PC-3 (cell line): ENCODE measurements around the gene FOXC2. TPM values are rescaled to one million over a fixed set of nuclear protein-coding genes. Genes with fewer than 3 reads are reported as not detected.
A peak's percentile ranks its signal among the peaks of the same experiment; 100 is the strongest.

ENCODE experiments used
- ATAC-seq: fragments of 200-7000 bp; cut with Tn5 transposase; 2 replicates; pipeline ENCODE4 v1.9.1; 2020; ENCODE audit warnings: mild to moderate bottlenecking, moderate library complexity
- BruUV-seq: library from RNA; stranded (reverse); fragments of 400-500 nt; replicated peaks from 2 replicates; lab custom pipeline; 2021; lab: Mats Ljungman, UMichigan
- CTCF ChIA-PET: fragments of 300-600 bp; sonication (Branson Sonifier 250); formaldehyde crosslinking; loops from one replicate; lab custom pipeline; 2022; ENCODE audit warnings: antibody characterized with exemption; lab: Charles Lee
- POLR2A ChIA-PET: fragments of 300-600 bp; sonication (Branson Sonifier 250); formaldehyde crosslinking; loops from one replicate; lab custom pipeline; 2022; ENCODE audit warnings: antibody characterized with exemption; ENCODE audit not compliant: unreplicated experiment; lab: Charles Lee
- DNase-seq: peaks from one replicate; pipeline ENCODE4 v3.0.0-alpha.2; 2015
- H2AFZ ChIP-seq: fragments of 300-600 bp; sonication (generic); 2 replicates; pipeline ENCODE4 v1.6.0; 2016; ENCODE audit warnings: antibody characterized with exemption, low read length
- H3F3A ChIP-seq: fragments of 300-600 bp; sonication (generic); one replicate; pipeline ENCODE4 v1.6.0; 2017; ENCODE audit warnings: antibody characterized with exemption, low read length, control low read depth, mild to moderate bottlenecking; ENCODE audit not compliant: unreplicated experiment
- H3K27ac ChIP-seq: fragments of 300-600 bp; sonication (generic); 2 replicates; pipeline ENCODE4 v1.5.1; 2016; ENCODE audit warnings: mild to moderate bottlenecking, low read length
- H3K27me3 ChIP-seq: fragments of 300-600 bp; sonication (generic); 2 replicates; pipeline ENCODE4 v1.6.1; 2016; ENCODE audit warnings: low read length, mixed read lengths
- H3K36me3 ChIP-seq: fragments of 300-600 bp; sonication (generic); 2 replicates; pipeline ENCODE4 v1.6.1; 2016; ENCODE audit warnings: low read depth, mixed run types, low read length, mixed read lengths
- H3K4me1 ChIP-seq: fragments of 300-600 bp; sonication (generic); 2 replicates; pipeline ENCODE4 v1.5.1; 2016; ENCODE audit warnings: low read length; ENCODE audit not compliant: insufficient read depth
- H3K4me2 ChIP-seq: fragments of 300-600 bp; sonication (generic); 2 replicates; pipeline ENCODE4 v1.6.0; 2016; ENCODE audit warnings: low read length
- H3K4me3 ChIP-seq: fragments of 300-600 bp; sonication (generic); 2 replicates; pipeline ENCODE4 v1.5.1; 2016; ENCODE audit warnings: mild to moderate bottlenecking, low read length, mixed read lengths
- H3K79me2 ChIP-seq: fragments of 300-600 bp; sonication (generic); 2 replicates; pipeline ENCODE4 v1.6.1; 2017; ENCODE audit warnings: low read length, mixed read lengths
- H3K9ac ChIP-seq: fragments of 300-600 bp; sonication (generic); 2 replicates; pipeline ENCODE4 v1.6.0; 2016; ENCODE audit warnings: mild to moderate bottlenecking, low read length
- H3K9me2 ChIP-seq: fragments of 300-600 bp; sonication (generic); replicated peaks from 2 replicates; pipeline ENCODE4 v1.6.1; 2016; ENCODE audit warnings: mixed run types, low read length, mixed read lengths
- H3K9me3 ChIP-seq: fragments of 300-600 bp; sonication (generic); 2 replicates; pipeline ENCODE4 v1.6.1; 2016; ENCODE audit warnings: low read length, mixed read lengths
- H4K20me1 ChIP-seq: fragments of 300-600 bp; sonication (generic); 2 replicates; pipeline ENCODE4 v1.6.1; 2016; ENCODE audit warnings: low read length, mixed read lengths
- CTCF ChIP-seq: fragments of 300-600 bp; sonication (generic); conservative IDR thresholded peaks from 2 replicates; pipeline ENCODE4 v1.5.1; 2017; ENCODE audit warnings: antibody characterized with exemption, low read depth, mild to moderate bottlenecking, low read length
- EZH2 ChIP-seq: fragments of 300-600 bp; sonication (generic); IDR thresholded peaks from one replicate; pipeline ENCODE4 v1.6.1; 2017; ENCODE audit warnings: antibody characterized with exemption, mild to moderate bottlenecking, low read length; ENCODE audit not compliant: unreplicated experiment
- EZH2phosphoT487 ChIP-seq: fragments of 300-600 bp; sonication (generic); IDR thresholded peaks from 2 replicates; pipeline ENCODE4 v1.6.1; 2018; ENCODE audit warnings: mild to moderate bottlenecking, antibody characterized with exemption, low read length, borderline replicate concordance
- intact Hi-C: fragments of 100-400 bp; cut with micrococcal nuclease; formaldehyde crosslinking; loops from 2 replicates; pipeline ENCODE4 v1.9.0; 2023
- total RNA-seq: library from RNA; depleted of rRNA; stranded (reverse); fragments of >200 nt; gene quantifications from 2 replicates; pipeline ENCODE4 v1.2.3, GENCODE V29; 2014

FOXC2 gene
- total RNA-seq, 1 experiment from 2014 or later = not detected

GRCh38 chr16:86553356-86553755 lies 13.3 kb upstream of the FOXC2 start:
- intact Hi-C loops = no loop called here
- no peak overlapping the region for H3K4me2 ChIP-seq
- H3K4me1 ChIP-seq = peaks cover 3% of the 10 kb centered on the region; the same call in 1 of the 2 replicates
- no TSS peak for BruUV-seq
- H3K36me3 ChIP-seq = no peaks in the 10 kb centered on the region; the same call in 1 of the 2 replicates
- no peaks in the 10 kb centered on the region for H3K9me3 ChIP-seq
- CTCF ChIA-PET = no interaction called here
- no peaks in the 10 kb centered on the region for H3K27me3 ChIP-seq
- POLR2A ChIA-PET = no interaction called here
- no peaks in the 10 kb centered on the region for H3F3A ChIP-seq
- no peak overlapping the region for H2AFZ ChIP-seq
- H3K9me2 ChIP-seq = no peaks in the 10 kb centered on the region
- no peak overlapping the region for H3K9ac ChIP-seq
- H4K20me1 ChIP-seq = no peaks in the 10 kb centered on the region
- peaks cover 11% of the 10 kb centered on the region for H3K79me2 ChIP-seq
- no peak overlapping the region for H3K4me3 ChIP-seq
- ATAC-seq (no peak), DNase-seq (no peak)
- no peak for TF ChIP-seq EZH2phosphoT487
- no peak for TF ChIP-seq EZH2
- no peak for TF ChIP-seq CTCF
- no peak overlapping the region for H3K27ac ChIP-seq

- CTCF ChIA-PET = no interaction called here
- DNase-seq = peak; percentile 2
- H3K4me1 ChIP-seq = peaks cover 3% of the 10 kb centered on the region; the same call in 1 of the 2 replicates
- POLR2A ChIA-PET = no interaction called here
- intact Hi-C loops = no loop called here
- TF ChIP-seq EZH2 (no peak), CTCF (no peak), EZH2phosphoT487 (no peak)
- no peaks in the 10 kb centered on the region for H4K20me1 ChIP-seq
- H3K9me2 ChIP-seq = no peaks in the 10 kb centered on the region
- H3K27ac ChIP-seq = peak overlapping the region; percentile 16; the same call in 1 of the 2 replicates
- H3K4me2 ChIP-seq = peak overlapping the region; percentile 75
- no peaks in the 10 kb centered on the region for H3K27me3 ChIP-seq
- peak overlapping the region; percentile 82 for H2AFZ ChIP-seq
- no peaks in the 10 kb centered on the region for H3K9me3 ChIP-seq
- H3F3A ChIP-seq = no peaks in the 10 kb centered on the region
- no peak for ATAC-seq
- H3K4me3 ChIP-seq = peak overlapping the region; percentile 77
- H3K36me3 ChIP-seq = no peaks in the 10 kb centered on the region; the same call in 1 of the 2 replicates
- peaks cover 11% of the 10 kb centered on the region for H3K79me2 ChIP-seq
- BruUV-seq = TSS peak; percentile 71
- peak overlapping the region; percentile 94 for H3K9ac ChIP-seq
These were observed 12.1 kb upstream of the FOXC2 start for GRCh38 chr16:86554599-86554916.

GRCh38 chr16:86554917-86555703 lies 11.5 kb upstream of the FOXC2 start, which contains the start of gene MTHFSD:
Gene MTHFSD, minus strand, starts transcription at chr16:86555235. Its CDS starts 51 bp downstream, at chr16:86555184.
- H3K4me1 ChIP-seq = peaks cover 3% of the 10 kb centered on the region; the same call in 1 of the 2 replicates
- H2AFZ ChIP-seq = peak within 1 kb of the TSS; percentile 82
- H4K20me1 ChIP-seq = no peaks in the 10 kb centered on the region
- H3K36me3 ChIP-seq = no peaks in the 10 kb centered on the region; the same call in 1 of the 2 replicates
- H3K9ac ChIP-seq = peak within 1 kb of the TSS; percentile 94
- H3K4me3 ChIP-seq = peak within 1 kb of the TSS; percentile 77
- H3K9me2 ChIP-seq = no peaks in the 10 kb centered on the region
- peak within 1 kb of the TSS; percentile 16; the same call in 1 of the 2 replicates for H3K27ac ChIP-seq
- BruUV-seq = TSS peak; percentile 96
- DNase-seq (peak; percentile 88), ATAC-seq (peak; percentile 91)
- H3K9me3 ChIP-seq = no peaks in the 10 kb centered on the region
- POLR2A ChIA-PET = no interaction called here
- no peaks in the 10 kb centered on the region for H3F3A ChIP-seq
- CTCF ChIA-PET = no interaction called here
- intact Hi-C loops = no loop called here
- peak within 1 kb of the TSS; percentile 75 for H3K4me2 ChIP-seq
- H3K79me2 ChIP-seq = peaks cover 11% of the 10 kb centered on the region
- H3K27me3 ChIP-seq = no peaks in the 10 kb centered on the region
- TF ChIP-seq EZH2phosphoT487 (no peak), CTCF (no peak), EZH2 (no peak)
